T-helper 1 cell (primary cell): ENCODE measurements around the gene ZNRF3.
"Not testable (repeated sequence)": the region's sequence is repeated elsewhere in the genome, so short reads cannot be mapped to it uniquely, and the experiment has no call there.

Experiments used
- DNase-seq, 5 donors: peaks; one replicate each; pipeline ENCODE4 v3.0.0-alpha.2; 2012 to 2020

The ZNRF3 gene

GRCh38 chr22:29012952-29013351, 129.6 kb downstream of the ZNRF3 start:
- DNase-seq, result no peak

GRCh38 chr22:29014293-29014692, 130.9 kb downstream of the ZNRF3 start:
- DNase-seq, result no peak

GRCh38 chr22:29014773-29015172, 131.4 kb downstream of the ZNRF3 start:
- DNase-seq, result no peak

- DNase-seq, result no peak
These were observed 132.9 kb downstream of the ZNRF3 start for GRCh38 chr22:29016067-29016938.

GRCh38 chr22:29018293-29019189, 135.2 kb downstream of the ZNRF3 start:
- DNase-seq, result no peak

- no peak for DNase-seq
These were observed 138.9 kb downstream of the ZNRF3 start for GRCh38 chr22:29022101-29022817.

DNA sequence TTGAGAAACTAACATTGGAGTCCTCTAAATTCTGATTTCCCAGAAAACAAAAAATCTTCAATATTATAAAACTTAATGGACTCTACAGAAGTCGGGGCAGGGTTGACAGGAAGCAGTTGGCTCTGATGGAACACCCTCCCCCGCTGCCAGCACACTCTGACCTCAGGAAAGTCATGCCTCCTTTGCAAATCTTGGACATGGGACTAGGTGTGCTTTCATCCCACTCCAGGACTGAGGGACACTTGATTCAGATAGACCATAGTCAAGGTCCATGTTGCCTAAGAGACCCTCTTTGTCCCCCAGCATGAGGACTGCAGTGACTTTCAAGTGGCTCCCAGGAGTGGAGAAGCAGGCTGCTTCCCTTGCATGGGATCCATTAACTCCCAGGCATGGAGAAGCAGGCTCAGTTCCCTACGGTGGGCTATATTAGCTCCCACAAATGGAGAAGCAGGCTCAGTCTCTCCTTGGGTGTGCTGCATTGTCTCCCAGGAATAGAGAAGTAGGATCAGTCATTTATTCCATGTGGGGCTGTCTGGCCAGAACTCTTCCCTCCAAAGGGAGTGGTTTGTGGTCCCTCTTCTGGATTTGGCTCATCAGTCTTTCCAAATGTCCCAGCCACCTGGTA, 139.9 kb downstream of the ZNRF3 start:
- no peak for DNase-seq

- DNase-seq, result no peak
These were observed 143.2 kb downstream of the ZNRF3 start for GRCh38 chr22:29026579-29026978.

GRCh38 chr22:29028468-29028867, 145.1 kb downstream of the ZNRF3 start:
- no peak for DNase-seq

DNA sequence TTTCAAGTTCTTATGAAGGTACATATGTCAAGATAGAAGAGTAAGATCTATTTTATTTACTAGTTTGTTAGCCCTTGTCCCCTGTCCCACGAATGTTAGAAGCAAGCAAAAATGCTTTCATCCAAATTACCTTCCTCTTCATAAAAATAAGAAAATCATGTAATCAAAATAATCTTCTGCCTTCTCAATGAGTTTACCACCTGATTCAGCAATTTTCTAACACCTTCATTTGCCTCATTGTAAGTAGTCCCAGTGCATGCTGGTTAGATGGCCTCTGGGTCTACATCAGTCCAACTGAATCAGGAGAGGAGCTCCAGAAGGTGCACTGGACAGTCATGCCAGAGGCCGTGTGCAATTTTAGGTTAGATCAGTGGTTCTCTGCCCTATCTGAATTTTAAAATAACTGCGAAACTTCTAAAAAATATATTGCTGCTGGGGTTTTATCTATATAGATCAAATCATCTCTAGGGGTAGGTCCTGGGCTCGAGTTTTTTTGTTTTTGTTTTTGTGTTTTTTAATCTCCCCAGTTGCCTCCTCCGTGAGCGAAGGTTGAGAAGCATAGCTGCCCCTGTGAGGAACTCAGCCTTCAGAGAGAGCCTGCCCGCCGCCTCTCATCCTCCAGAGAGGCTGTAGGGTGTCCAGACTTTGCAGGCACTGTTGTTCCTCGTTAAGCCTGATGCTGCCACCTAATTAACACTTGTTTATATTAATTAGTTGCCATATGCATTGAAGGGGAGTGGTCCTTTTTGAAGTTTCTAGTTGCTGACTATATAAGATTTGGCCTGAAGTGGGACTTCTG, 146.0 kb downstream of the ZNRF3 start:
- no peak for DNase-seq

- DNase-seq, result no peak
These were observed 146.7 kb downstream of the ZNRF3 start for GRCh38 chr22:29030016-29030617.

- DNase-seq, result no peak
These were observed 147.3 kb downstream of the ZNRF3 start for GRCh38 chr22:29030618-29031226.

DNA sequence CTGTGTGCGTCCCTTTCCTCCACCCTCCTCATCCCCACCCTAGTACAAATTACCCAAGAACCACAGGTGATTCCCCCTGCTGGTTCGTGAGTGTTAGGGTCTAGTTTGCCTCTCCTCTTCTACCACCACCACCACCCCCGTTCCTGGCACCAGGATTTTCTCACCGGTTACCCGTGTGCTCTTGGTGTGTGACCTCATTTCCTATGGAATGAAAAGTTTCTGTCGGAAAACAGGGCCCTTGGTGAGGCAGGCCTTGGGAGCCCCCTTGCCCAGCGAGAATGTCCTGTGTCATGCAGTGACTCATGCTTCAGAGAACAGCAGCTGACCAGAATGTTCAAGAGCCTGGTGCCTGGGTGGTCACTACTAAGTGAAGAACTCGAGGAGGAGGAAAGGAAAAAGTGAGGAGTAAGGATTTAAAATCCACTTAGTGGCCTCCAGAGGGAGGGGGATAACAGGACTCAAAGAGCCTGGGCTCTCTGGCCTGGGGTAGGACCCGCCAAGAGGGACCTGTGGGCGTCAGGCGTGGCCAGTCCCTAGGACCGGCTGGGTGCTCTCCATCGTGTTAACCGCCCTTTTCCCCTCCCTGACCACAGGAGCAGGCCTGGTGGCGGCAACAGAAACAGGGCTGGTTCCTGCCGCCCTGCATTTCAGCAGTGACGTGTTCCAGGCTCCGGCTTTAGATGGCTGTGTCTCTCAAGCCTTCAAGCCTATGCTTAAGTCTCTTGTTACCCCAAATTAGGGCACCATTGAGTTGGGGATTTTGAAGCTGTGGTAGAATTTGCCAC, 148.0 kb downstream of the ZNRF3 start:
- DNase-seq, result no peak

GRCh38 chr22:29032014-29032475, 148.7 kb downstream of the ZNRF3 start:
- DNase-seq, result no peak

- no peak for DNase-seq
These were observed 149.2 kb downstream of the ZNRF3 start for GRCh38 chr22:29032584-29032983.

- no peak for DNase-seq
These were observed 154.1 kb downstream of the ZNRF3 start for GRCh38 chr22:29037340-29037932.

DNA sequence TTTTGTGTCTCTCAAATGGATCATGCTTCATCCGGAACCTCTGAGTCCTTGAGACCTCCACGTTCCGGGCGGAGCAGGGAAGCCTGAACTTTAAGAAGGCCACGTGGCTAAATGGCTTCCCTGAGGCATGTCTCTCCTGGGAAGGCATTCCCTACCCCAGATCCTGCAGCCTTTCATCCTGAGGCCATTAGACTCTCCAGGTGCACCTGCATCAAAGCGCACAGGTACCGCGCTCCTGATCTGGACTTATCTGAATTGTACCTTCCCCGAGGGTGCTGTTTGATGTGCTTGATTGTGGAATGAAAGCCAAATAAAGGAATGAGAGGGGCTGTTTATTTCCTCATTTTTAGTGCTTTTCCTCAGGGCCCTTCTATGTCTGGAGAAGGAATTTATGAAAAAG, 155.8 kb downstream of the ZNRF3 start:
- DNase-seq, result no peak

DNA sequence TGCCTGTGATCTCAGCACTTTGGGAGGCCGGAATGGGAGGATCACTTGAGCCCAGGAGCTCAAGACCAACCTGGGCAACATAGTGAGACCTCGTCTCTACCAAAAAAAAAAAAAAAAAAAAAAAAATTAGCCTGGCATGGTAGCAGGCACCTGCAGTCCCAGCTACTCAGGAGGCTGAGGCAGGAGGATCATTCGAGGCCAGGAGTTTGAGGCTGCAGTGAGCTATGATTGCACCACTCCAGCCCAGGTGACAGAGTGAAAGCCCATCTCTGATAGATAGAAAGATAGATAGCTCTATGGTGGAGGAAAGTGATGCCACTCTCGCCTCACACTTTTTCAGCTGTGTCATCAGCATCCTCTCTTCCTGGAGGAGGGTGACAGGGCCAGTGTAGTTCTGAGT, 156.3 kb downstream of the ZNRF3 start:
- not testable (repeated sequence) for DNase-seq
